ENCODE measurements around the gene ALDH1A1.

ALDH1A1 gene

GRCh38 chr9:72950875-72951442 lies 1.9 kb downstream of the ALDH1A1 start:
- no peaks in the 10 kb centered on the region for H3K79me2 ChIP-seq (ENCODE audit: control insufficient read depth, insufficient read depth, low read length, poor library complexity)
- no peaks in the 10 kb centered on the region for H3K79me1 ChIP-seq (ENCODE audit: low read length)
- H3K14ac ChIP-seq (ENCODE audit: low read length) = no peak overlapping the region

GRCh38 chr9:72949918-72950325 lies 2.9 kb downstream of the ALDH1A1 start:
- no peak overlapping the region for H3K14ac ChIP-seq (ENCODE audit: low read length)

More at GRCh38 chr9:72950875-72951442, 1.9 kb downstream of the ALDH1A1 start:
- Histone ChIP-seq H3K4ac (ENCODE audit: low read depth, low read length) (no peak overlapping the region), H3K4me2 (ENCODE audit: low read length) (no peak overlapping the region), H3K4me1 (ENCODE audit: control insufficient read depth in 1 of 2, insufficient read depth in 2 of 2, low read length in 2 of 2) (no peaks in the 10 kb centered on the region), H4K8ac (ENCODE audit: low read depth, low read length) (no peak overlapping the region), H2AFZ (ENCODE audit: insufficient read depth, low read length, poor library complexity) (no peak overlapping the region), H3K36me3 (ENCODE audit: control insufficient read depth in 1 of 2, insufficient read depth in 2 of 2, low read length in 2 of 2) (no peaks in the 10 kb centered on the region), H3K18ac (ENCODE audit: low read length) (no peak overlapping the region), H2BK120ac (ENCODE audit: insufficient read depth, low read length, poor library complexity) (no peak overlapping the region), H2BK5ac (ENCODE audit: low read depth, low read length, poor library complexity) (no peak overlapping the region), H4K12ac (ENCODE audit: low read depth, low read length) (no peak overlapping the region), H2AK5ac (ENCODE audit: low read length) (no peak overlapping the region), H3K27ac (ENCODE audit: low read depth, low read length) (no peak overlapping the region), H2BK12ac (ENCODE audit: low read length) (no peak overlapping the region), H3K9ac (ENCODE audit: low read length) (no peak overlapping the region), H3K4me3 (ENCODE audit: low read depth, low read length) (no peak overlapping the region), H3K23ac (ENCODE audit: low read length) (no peak overlapping the region), H4K91ac (ENCODE audit: low read depth, low read length) (no peak overlapping the region), H3K27me3 (ENCODE audit: insufficient read depth, low read length) (no peaks in the 10 kb centered on the region), H3K9me3 (ENCODE audit: insufficient read depth, low read depth, low read length) (no peaks in the 10 kb centered on the region)
- WGBS (ENCODE audit: extremely low coverage, insufficient coverage, insufficient read length) = no CpG with 5 or more reads among the region's 7 CpGs
- no peak for DNase-seq

GRCh38 chr9:72949244-72949582 lies 3.6 kb downstream of the ALDH1A1 start:
- H2AFZ ChIP-seq (ENCODE audit: insufficient read depth, low read length, poor library complexity) = no peak overlapping the region
- no peaks in the 10 kb centered on the region for H3K36me3 ChIP-seq (ENCODE audit: control insufficient read depth in 1 of 2, insufficient read depth in 2 of 2, low read length in 2 of 2)
- no peaks in the 10 kb centered on the region for H3K79me1 ChIP-seq (ENCODE audit: low read length)
- no peak overlapping the region for H4K8ac ChIP-seq (ENCODE audit: low read depth, low read length)
- H3K9me3 ChIP-seq (ENCODE audit: insufficient read depth, low read depth, low read length) = no peaks in the 10 kb centered on the region
- H3K27ac ChIP-seq (ENCODE audit: low read depth, low read length) = no peak overlapping the region
- no peak overlapping the region for H3K14ac ChIP-seq (ENCODE audit: low read length)
- H3K4me2 ChIP-seq (ENCODE audit: low read length) = no peak overlapping the region
- H4K91ac ChIP-seq (ENCODE audit: low read depth, low read length) = no peak overlapping the region
- H3K9ac ChIP-seq (ENCODE audit: low read length) = no peak overlapping the region
- H3K79me2 ChIP-seq (ENCODE audit: control insufficient read depth, insufficient read depth, low read length, poor library complexity) = no peaks in the 10 kb centered on the region
- no peak overlapping the region for H2BK120ac ChIP-seq (ENCODE audit: insufficient read depth, low read length, poor library complexity)
- H3K4me1 ChIP-seq (ENCODE audit: control insufficient read depth in 1 of 2, insufficient read depth in 2 of 2, low read length in 2 of 2) = no peaks in the 10 kb centered on the region
- no peak for DNase-seq
- WGBS (ENCODE audit: extremely low coverage, insufficient coverage, insufficient read length) = no CpG with 5 or more reads among the region's 1 CpG
- no peaks in the 10 kb centered on the region for H3K27me3 ChIP-seq (ENCODE audit: insufficient read depth, low read length)
- no peak overlapping the region for H2AK5ac ChIP-seq (ENCODE audit: low read length)
- H3K4ac ChIP-seq (ENCODE audit: low read depth, low read length) = no peak overlapping the region
- no peak overlapping the region for H3K4me3 ChIP-seq (ENCODE audit: low read depth, low read length)
- H2BK12ac ChIP-seq (ENCODE audit: low read length) = no peak overlapping the region
- no peak overlapping the region for H3K23ac ChIP-seq (ENCODE audit: low read length)
- no peak overlapping the region for H4K12ac ChIP-seq (ENCODE audit: low read depth, low read length)
- no peak overlapping the region for H2BK5ac ChIP-seq (ENCODE audit: low read depth, low read length, poor library complexity)
- no peak overlapping the region for H3K18ac ChIP-seq (ENCODE audit: low read length)

More at GRCh38 chr9:72949918-72950325, 2.9 kb downstream of the ALDH1A1 start:
- H4K91ac ChIP-seq (ENCODE audit: low read depth, low read length) = no peak overlapping the region
- no peaks in the 10 kb centered on the region for H3K36me3 ChIP-seq (ENCODE audit: control insufficient read depth in 1 of 2, insufficient read depth in 2 of 2, low read length in 2 of 2)
- no peak overlapping the region for H3K4me2 ChIP-seq (ENCODE audit: low read length)
- H4K12ac ChIP-seq (ENCODE audit: low read depth, low read length) = no peak overlapping the region
- no peak overlapping the region for H3K4me3 ChIP-seq (ENCODE audit: low read depth, low read length)
- H3K23ac ChIP-seq (ENCODE audit: low read length) = no peak overlapping the region
- H3K4me1 ChIP-seq (ENCODE audit: control insufficient read depth in 1 of 2, insufficient read depth in 2 of 2, low read length in 2 of 2) = no peaks in the 10 kb centered on the region
- no peak overlapping the region for H2BK120ac ChIP-seq (ENCODE audit: insufficient read depth, low read length, poor library complexity)
- no peak overlapping the region for H3K27ac ChIP-seq (ENCODE audit: low read depth, low read length)
- no peak overlapping the region for H2BK12ac ChIP-seq (ENCODE audit: low read length)
- H3K79me2 ChIP-seq (ENCODE audit: control insufficient read depth, insufficient read depth, low read length, poor library complexity) = no peaks in the 10 kb centered on the region
- no peak overlapping the region for H2AK5ac ChIP-seq (ENCODE audit: low read length)
- no peak overlapping the region for H4K8ac ChIP-seq (ENCODE audit: low read depth, low read length)
- H3K27me3 ChIP-seq (ENCODE audit: insufficient read depth, low read length) = no peaks in the 10 kb centered on the region
- no peak overlapping the region for H3K4ac ChIP-seq (ENCODE audit: low read depth, low read length)
- DNase-seq = no peak
- no peak overlapping the region for H2AFZ ChIP-seq (ENCODE audit: insufficient read depth, low read length, poor library complexity)
- WGBS (ENCODE audit: extremely low coverage, insufficient coverage, insufficient read length) = no CpG with 5 or more reads among the region's 7 CpGs
- no peak overlapping the region for H2BK5ac ChIP-seq (ENCODE audit: low read depth, low read length, poor library complexity)
- no peaks in the 10 kb centered on the region for H3K79me1 ChIP-seq (ENCODE audit: low read length)
- H3K18ac ChIP-seq (ENCODE audit: low read length) = no peak overlapping the region
- H3K9me3 ChIP-seq (ENCODE audit: insufficient read depth, low read depth, low read length) = no peaks in the 10 kb centered on the region
- H3K9ac ChIP-seq (ENCODE audit: low read length) = no peak overlapping the region

GRCh38 chr9:72948575-72949243 lies 4.1 kb downstream of the ALDH1A1 start:
- WGBS (ENCODE audit: extremely low coverage, insufficient coverage, insufficient read length) = no CpG with 5 or more reads among the region's 6 CpGs
- H3K36me3 ChIP-seq (ENCODE audit: control insufficient read depth in 1 of 2, insufficient read depth in 2 of 2, low read length in 2 of 2) = no peaks in the 10 kb centered on the region
- DNase-seq = no peak
- no peaks in the 10 kb centered on the region for H3K27me3 ChIP-seq (ENCODE audit: insufficient read depth, low read length)
- H3K23ac ChIP-seq (ENCODE audit: low read length) = no peak overlapping the region
- H4K8ac ChIP-seq (ENCODE audit: low read depth, low read length) = no peak overlapping the region
- no peak overlapping the region for H3K4ac ChIP-seq (ENCODE audit: low read depth, low read length)
- H3K79me1 ChIP-seq (ENCODE audit: low read length) = no peaks in the 10 kb centered on the region
- no peak overlapping the region for H2BK12ac ChIP-seq (ENCODE audit: low read length)
- no peak overlapping the region for H2BK120ac ChIP-seq (ENCODE audit: insufficient read depth, low read length, poor library complexity)
- H3K9me3 ChIP-seq (ENCODE audit: insufficient read depth, low read depth, low read length) = no peaks in the 10 kb centered on the region
- H4K12ac ChIP-seq (ENCODE audit: low read depth, low read length) = no peak overlapping the region
- H3K14ac ChIP-seq (ENCODE audit: low read length) = no peak overlapping the region
- no peak overlapping the region for H4K91ac ChIP-seq (ENCODE audit: low read depth, low read length)
- H3K4me2 ChIP-seq (ENCODE audit: low read length) = no peak overlapping the region
- no peak overlapping the region for H2BK5ac ChIP-seq (ENCODE audit: low read depth, low read length, poor library complexity)
- H3K18ac ChIP-seq (ENCODE audit: low read length) = no peak overlapping the region
- H3K27ac ChIP-seq (ENCODE audit: low read depth, low read length) = no peak overlapping the region
- H3K9ac ChIP-seq (ENCODE audit: low read length) = no peak overlapping the region
- no peak overlapping the region for H2AK5ac ChIP-seq (ENCODE audit: low read length)
- no peaks in the 10 kb centered on the region for H3K4me1 ChIP-seq (ENCODE audit: control insufficient read depth in 1 of 2, insufficient read depth in 2 of 2, low read length in 2 of 2)
- H3K79me2 ChIP-seq (ENCODE audit: control insufficient read depth, insufficient read depth, low read length, poor library complexity) = no peaks in the 10 kb centered on the region
- no peak overlapping the region for H2AFZ ChIP-seq (ENCODE audit: insufficient read depth, low read length, poor library complexity)
- H3K4me3 ChIP-seq (ENCODE audit: low read depth, low read length) = no peak overlapping the region
